ENCODE measurements around the gene MAP3K7. TPM values are rescaled to one million over a fixed set of nuclear protein-coding genes. Genes with fewer than 3 reads are reported as not detected.

The MAP3K7 gene
- total RNA-seq, 6 donors from 2014 or later: 13.9 to 36.7 (median 19.1) TPM

GRCh38 chr6:90466154-90466940, 120.5 kb downstream of the MAP3K7 start:
- no peak for ATAC-seq (ENCODE audit: low FRiP score in 2 of 2)
- Histone ChIP-seq H3K36me3 (no peaks in the 10 kb centered on the region), H3K4me3 (no peak overlapping the region), H3K27me3 (no peaks in the 10 kb centered on the region), H3K27ac (no peak overlapping the region), H3K4me1 (no peaks in the 10 kb centered on the region), H3K9me3 (no peaks in the 10 kb centered on the region)
- no peak for DNase-seq
- 68 to 79% methylated on average over 8 of the region's 8 CpGs for WGBS, 2 donors
- TF ChIP-seq POLR2A (IDR thresholded peaks at IDR 0.05) (no peak), CTCF (IDR thresholded peaks at IDR 0.05) (no peak), EP300 (IDR thresholded peaks at IDR 0.05) (no peak), POLR2AphosphoS5 (IDR thresholded peaks at IDR 0.05) (no peak)

DNA sequence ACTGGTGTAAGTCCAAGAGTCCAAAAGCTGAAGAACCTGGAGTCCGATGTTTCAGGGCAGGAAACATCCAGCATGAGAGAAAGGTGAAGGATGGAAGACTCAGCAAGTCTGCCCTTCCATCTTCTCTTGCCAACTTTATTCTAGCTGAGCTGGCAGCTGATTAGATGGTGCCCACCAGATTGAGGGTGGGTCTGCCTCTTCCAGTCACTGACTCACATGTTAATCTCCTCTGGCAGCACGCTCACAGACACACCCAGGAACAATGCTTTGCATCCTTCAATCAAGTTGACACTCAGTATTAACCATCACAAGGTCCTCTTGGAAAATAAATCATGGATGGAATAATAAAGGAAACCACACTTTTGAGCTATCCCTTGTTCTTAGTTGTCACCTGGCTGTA, 121.2 kb downstream of the MAP3K7 start:
- ATAC-seq (ENCODE audit: low FRiP score in 2 of 2) (no peak), DNase-seq (no peak)
- Histone ChIP-seq H3K4me3 (no peak overlapping the region), H3K36me3 (no peaks in the 10 kb centered on the region), H3K9me3 (no peaks in the 10 kb centered on the region), H3K27me3 (no peaks in the 10 kb centered on the region), H3K27ac (no peak overlapping the region), H3K4me1 (no peaks in the 10 kb centered on the region)
- TF ChIP-seq CTCF (IDR thresholded peaks at IDR 0.05): no peak
- TF ChIP-seq EP300 (IDR thresholded peaks at IDR 0.05): no peak
- TF ChIP-seq POLR2AphosphoS5 (IDR thresholded peaks at IDR 0.05): no peak
- no peak for TF ChIP-seq POLR2A (IDR thresholded peaks at IDR 0.05)
- WGBS, 2 donors: 93 to 95% methylated on average over 2 of the region's 2 CpGs

- no peak overlapping the region for H3K4me3 ChIP-seq
- no peaks in the 10 kb centered on the region for H3K9me3 ChIP-seq
- H3K27me3 ChIP-seq: no peaks in the 10 kb centered on the region
- DNase-seq: no peak
- WGBS, 2 donors: 78 to 82% methylated on average over 7 of the region's 7 CpGs
- H3K27ac ChIP-seq: no peak overlapping the region
- ATAC-seq (ENCODE audit: low FRiP score in 2 of 2): no peak
- TF ChIP-seq POLR2AphosphoS5 (IDR thresholded peaks at IDR 0.05): no peak
- no peak for TF ChIP-seq POLR2A (IDR thresholded peaks at IDR 0.05)
- no peak for TF ChIP-seq EP300 (IDR thresholded peaks at IDR 0.05)
- TF ChIP-seq CTCF (IDR thresholded peaks at IDR 0.05): no peak
- H3K36me3 ChIP-seq: no peaks in the 10 kb centered on the region
- no peaks in the 10 kb centered on the region for H3K4me1 ChIP-seq
Observed at GRCh38 chr6:90464507-90464906, 122.4 kb downstream of the MAP3K7 start.

- H3K27ac ChIP-seq: no peak overlapping the region
- H3K36me3 ChIP-seq: no peaks in the 10 kb centered on the region
- H3K27me3 ChIP-seq: no peaks in the 10 kb centered on the region
- no peak overlapping the region for H3K4me3 ChIP-seq
- no peaks in the 10 kb centered on the region for H3K9me3 ChIP-seq
- DNase-seq (no peak), ATAC-seq (ENCODE audit: low FRiP score in 2 of 2) (no peak)
- TF ChIP-seq EP300 (IDR thresholded peaks at IDR 0.05) (no peak), CTCF (IDR thresholded peaks at IDR 0.05) (no peak), POLR2AphosphoS5 (IDR thresholded peaks at IDR 0.05) (no peak), POLR2A (IDR thresholded peaks at IDR 0.05) (no peak)
- H3K4me1 ChIP-seq: no peaks in the 10 kb centered on the region
- 82 to 91% methylated on average over 4 of the region's 4 CpGs for WGBS, 2 donors
Observed at GRCh38 chr6:90463874-90464273, 123.0 kb downstream of the MAP3K7 start.

Data from upper lobe of left lung (tissue), 6 donors.